Activated CD4-positive, alpha-beta T cell treated with anti-CD3 and anti-CD28 coated beads for 24 hours (primary cell): ENCODE data around the gene XAB2.

Experiments used
- DNase-seq, 2 donors: peaks; one replicate each; pipeline ENCODE4 v3.0.0-alpha.2; 2020; ENCODE audit warnings: low read depth in 2 of 2

Gene XAB2

DNA sequence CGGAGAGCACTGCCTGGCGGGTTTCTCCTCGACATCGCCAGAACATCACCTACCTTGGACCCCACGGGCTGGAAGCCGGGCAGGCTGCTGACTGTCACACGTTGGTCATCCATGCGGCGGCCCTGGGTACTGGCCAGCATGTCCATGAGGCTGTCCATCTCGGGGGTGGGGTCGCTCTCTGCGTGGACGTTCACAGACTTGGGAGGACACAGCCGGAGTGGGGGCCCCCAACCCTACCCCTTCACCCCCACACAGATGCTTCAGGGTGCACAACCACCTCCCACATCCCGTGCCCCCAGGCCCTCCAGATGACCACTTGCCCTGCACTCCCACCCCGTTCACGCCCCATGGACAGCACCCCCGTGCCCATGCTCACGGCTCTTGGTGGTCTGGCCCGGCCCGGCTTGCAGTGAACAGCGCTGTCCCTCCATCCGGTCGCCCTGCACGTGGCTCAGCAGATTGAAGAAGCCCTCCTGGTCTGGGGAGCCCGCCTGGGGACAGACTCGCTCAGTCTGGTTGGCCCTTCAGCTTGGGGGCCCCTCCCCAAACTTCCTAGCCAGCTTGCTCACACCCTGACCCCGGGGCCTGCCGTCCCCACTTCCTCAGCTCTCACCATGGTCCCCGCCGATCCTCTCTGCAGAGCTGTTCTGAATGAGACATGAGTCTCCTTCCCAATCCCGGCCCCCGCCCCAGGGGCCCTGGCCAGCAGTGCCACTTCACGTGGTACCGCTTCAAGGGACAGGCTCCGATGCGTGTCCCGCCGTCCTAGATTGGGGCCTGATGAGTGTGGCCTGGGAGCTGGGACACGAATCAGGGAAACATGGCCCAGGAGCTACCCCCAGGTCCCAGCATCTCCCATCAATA lies 3.2 kb upstream of the XAB2 start:
- DNase-seq = no peak

DNA sequence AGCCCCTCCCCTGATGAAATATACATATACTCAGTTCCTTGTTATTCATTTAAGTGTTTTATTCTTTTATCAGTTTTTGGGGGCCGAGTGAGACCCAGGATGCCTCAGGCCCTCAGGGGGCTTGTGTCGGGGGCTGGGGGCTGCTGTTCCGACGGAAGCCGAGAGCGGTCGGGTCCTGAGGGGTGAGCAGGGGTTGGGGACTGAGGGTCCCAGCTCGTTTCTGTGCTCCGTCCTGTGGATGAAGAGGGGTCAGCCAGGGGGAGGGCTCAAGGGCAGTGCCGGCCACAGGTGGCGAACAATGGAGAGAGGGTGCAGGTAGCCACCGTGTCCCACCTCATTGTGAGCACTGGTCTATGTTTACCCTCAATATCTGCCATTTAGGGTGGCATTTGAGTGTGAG lies 2.2 kb upstream of the XAB2 start:
- no peak for DNase-seq

DNA sequence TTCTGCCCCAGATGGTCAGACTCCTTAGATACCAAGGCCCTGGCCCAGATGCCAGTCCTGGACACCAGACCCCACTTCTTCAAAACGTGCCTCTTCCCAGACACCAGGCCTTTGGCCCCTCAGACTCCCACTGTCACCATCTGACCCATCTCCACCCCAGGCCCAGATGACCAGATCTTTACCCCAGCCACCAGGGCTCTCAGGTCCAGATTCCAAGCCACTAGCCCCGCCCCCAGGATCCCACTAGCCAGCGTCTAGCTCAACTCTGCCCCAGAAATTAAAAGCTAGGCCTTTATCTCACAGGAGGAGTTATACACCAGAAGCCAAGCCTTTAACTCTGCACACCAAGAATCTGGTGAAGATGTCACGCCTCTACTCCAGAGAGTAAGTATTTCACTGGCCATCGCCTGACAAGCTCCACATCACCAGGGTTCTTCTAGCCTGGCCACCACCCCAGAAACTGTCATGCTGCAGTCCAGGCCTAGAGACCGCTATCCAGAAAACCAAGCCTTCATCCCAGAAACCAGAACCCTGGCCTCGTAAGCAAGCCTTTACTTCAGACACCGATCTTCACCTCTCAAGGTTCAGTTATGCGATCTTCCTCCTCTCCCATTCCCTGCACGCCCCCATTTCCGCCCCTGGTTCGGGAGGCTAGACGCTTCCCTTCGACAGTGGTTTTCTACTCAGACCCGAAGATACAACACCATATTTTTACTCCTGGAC lies 595 bp downstream of the XAB2 start:
- no peak for DNase-seq

DNA sequence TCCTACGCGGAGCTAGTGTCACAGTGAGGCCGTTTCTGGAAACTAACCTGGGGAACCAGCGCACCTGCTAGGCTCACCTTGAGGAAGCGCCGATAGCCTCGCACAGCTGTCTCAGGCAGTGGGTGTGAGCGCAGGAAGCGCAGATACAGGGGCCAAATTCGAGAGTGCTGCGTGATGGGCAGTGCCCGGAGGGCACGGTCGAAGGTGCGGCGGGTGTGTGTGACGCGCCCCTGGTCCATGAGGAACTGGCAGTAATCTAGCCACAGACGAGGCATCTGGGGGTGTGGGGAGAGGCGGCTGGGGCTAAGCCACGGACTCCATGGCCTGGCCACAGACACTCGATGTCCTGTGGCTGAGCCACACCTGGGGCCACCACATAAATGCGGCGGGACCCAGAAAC lies 2.2 kb downstream of the XAB2 start:
- no peak for DNase-seq

DNA sequence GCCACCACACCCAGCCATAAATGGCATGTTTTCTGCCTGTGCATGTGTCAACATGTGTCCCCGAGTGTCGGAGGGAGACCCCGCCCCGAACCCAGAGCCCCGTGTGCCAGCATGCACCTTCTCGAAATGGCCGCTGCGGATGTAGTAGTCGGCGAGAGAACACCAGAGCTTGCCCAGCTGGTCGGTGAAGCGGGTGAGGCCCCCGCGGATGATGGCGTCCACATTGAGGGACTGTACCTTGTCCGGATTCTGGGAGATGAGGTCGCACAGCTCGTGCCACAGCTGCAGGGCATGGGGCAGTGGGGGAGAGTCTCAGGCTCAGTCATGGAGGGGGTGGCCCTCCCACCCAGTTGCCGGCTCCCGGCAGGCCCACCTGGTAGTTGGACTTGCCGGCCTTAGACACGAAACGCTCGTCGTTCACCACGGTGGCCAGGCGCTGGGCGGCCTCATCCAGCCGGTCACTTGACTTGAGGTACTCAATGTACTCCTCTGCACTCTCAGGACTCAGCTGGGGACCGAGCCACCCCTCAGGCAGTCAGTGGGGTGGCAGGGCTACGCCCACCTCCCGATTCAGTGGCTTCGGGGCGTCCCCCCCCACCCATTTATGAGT lies 3.5 kb downstream of the XAB2 start:
- no peak for DNase-seq

DNA sequence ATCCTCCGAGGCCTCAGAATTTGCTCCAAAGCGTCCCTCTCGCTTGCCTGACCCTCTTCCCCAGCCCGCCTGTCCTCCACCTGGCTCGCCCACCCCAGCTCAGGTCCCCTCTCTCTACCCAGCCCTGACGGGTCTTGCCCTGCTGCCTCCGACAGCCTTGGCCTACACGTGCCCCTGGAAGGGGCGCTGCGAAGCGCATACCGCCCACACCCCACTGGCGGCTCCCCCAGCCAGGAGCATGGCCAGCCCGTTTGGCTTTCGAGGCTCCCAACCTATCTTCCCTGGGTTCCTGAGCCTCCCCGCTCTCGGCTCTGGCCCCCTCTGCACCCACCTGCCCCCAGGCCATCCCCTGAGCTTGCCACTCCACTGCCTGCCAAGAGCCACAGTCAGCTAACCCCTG lies 4.5 kb downstream of the XAB2 start:
- DNase-seq = no peak

DNA sequence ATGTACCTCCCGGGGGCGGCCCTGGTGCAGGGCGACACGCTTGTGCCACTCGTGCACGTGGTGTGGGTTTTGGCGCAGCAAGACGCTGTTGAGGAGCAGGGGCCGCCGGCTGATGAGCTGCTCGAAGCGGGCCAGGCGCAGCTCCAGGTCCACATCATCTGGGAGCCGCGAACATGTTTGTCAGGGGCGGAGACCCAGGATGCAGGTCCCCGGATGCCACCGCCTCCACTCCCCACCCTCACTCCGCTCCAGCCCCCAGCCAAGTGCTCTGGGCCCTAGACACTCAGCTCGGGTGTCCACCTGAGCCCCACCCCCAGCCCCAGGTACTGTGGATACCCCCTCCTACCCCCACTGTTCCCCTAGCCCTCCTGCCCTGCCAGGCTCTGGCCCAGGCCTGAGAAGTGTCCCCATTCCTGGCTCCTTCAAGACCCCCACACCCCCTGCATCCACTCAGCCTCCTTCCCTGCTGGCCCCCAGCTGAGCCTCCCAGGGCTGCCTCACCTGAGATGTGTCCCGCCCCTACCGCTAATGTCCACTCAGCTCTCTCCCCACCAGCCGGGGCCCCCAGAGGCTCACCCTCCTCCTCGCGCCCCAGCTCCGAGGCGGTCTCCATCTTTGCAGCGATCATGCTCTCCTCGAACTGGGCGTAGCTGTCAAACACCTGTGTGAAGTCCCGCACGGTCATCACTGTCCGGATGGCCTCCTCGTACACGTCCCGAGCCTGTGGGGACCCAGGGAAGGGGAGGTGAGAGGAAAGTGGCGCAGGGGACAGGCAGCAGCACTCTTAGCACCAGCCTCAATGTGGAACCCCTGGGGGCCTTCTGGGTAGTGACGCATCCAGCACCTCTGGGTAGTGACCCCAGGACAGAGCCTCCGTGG lies 5.4 kb downstream of the XAB2 start:
- DNase-seq = no peak

DNA sequence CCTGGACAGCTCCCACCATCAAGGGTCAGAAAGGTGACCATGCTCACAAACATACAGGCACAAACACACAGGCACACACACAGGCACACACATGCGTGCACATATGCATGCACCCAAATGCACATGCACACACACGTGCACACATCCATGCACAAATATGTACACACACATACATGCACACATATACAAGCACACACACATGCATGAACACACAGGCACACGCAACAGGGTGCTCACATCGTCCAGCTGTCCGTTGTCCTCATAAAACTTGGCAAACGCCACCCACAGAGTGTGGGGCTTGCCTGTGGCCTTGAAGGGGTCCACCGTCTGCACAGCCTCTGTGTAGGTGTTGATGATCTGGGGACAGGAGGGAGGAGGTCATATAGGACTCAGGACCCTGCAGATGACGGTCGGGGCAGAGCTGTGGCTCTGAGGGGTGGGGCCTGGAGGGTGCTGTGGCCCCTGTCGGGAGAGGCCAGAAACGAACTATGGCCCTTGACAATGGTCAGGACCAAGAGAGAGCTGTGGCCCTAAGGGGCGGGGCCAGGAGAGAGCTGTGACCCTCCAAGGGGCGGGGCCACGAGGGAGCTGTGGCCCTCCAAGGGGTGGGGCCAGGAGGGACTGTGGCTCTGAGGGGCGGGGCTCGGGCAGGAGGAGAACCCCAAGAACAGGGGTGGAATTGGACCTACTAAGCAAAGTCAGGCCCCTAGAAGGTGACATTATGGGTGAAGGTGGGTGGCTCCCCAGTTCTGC lies 6.2 kb downstream of the XAB2 start:
- DNase-seq = no peak

DNA sequence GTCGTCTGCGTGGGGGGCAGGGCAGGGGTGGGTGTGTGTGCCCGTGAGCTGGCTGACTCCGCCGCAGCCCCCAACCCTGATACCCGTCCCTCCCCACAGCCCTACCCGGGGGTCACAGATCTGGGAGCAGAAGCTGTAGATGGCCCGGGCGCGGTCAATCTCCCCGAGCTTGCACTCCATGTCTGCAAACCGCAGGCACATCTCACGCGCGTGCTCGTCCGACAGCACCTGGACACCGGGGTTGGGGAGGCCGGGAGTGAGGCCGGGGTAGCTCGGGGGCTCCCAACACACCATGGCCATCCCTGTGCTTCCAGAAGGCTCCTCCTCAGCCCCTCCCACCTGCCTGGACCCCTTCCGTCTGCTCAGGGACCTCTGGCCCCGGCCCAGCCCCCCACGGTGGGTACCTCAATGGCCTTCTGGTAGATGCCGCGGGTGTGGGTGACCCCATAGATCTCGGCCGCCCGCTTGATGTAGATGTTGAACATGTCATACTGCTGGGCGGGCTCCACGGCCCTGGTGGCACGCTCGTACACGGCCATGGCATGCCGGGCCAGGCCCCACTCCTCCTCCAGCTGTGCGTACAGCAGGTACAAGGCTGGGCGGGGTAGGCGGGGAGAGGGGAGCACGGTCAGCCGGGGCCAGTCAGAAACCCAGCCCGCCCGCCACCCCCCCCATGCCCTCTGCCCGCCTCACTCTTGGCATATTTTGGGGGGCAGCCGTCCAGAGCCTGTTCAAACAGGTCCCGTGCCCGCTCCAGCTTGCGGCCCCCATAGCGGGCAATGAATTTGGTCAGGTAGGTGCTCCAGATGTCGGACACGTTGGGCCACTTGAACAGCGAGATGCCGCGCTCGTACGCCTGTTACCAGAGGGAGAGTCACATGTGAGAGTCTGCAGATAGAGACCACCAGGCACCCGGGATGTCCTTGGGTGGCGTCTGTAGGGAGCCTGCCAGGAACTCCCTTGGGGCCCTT lies 8.6 kb downstream of the XAB2 start:
- no peak for DNase-seq

DNA sequence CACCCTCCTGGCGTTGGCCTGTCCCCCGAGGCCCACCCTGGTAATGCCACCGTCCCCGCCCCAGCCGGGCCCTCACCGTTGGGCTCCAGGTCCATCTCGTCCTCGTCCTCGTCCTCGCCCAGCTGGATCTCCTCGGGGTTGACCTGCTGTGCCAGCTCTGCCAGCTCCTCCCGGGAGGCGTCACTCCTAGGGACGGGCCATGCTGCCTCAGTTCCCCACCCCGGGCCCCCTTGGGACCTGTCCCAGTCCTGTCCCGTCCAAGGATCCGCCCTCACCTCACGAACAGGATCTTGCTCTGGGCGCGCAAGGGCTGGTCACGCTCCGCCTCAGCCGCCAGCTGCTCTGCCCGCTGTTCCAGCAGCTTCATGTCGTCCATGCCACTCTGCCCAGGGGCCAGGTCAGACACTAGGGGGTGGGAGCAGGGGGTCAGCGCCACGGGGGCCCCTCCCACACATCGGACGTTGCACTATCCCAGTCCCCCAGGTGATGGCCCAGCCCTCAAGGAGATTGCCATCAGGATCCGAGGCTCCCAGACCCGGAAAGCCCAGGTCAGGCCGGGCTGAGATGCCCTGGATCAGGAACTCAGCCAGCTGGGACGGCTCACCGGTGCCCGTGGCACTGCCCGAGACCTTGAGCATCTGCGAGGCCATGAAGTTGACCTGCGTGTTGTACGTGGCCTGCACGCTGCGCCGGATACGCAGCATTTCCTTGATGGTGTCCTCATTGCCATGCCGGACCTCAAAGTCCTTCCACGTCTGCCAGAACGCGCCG lies 9.5 kb downstream of the XAB2 start:
- DNase-seq = no peak

DNA sequence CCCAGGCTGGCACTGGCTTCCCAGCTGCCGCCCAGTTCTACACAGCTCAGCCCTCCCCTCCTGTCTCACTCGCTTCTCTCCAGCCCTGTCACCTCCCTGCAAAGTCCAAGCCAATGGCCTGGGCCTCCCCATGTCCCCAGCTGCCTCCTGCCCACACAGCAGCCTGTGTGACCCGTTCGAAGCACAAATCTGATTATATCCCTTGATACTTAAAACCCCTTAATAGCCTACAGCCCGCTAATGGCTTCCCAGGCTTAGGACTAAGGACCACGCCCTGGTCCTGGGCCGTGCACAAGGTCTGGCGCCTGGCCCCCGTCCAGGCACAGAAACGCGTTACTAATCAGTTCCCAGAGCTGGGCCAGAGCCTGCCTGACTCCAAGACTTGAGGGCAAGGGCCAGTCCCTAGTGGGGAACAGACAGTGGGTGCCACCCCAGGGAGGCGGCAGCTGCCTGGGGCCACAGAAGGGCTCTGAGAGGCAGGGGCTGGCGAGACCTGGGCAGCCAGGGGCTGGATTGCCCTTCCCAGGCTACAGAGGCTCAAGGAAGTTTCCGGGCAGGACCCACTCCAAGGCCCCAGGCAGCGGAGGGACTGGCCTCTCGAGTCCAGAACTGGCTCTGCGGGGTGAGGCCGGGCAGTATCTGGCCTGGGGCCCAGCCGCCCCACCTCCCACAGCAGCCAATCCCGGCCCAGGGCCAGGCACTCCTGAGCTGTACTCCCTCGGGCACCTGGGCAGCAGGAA lies 10.4 kb downstream of the XAB2 start:
- no peak for DNase-seq

DNA sequence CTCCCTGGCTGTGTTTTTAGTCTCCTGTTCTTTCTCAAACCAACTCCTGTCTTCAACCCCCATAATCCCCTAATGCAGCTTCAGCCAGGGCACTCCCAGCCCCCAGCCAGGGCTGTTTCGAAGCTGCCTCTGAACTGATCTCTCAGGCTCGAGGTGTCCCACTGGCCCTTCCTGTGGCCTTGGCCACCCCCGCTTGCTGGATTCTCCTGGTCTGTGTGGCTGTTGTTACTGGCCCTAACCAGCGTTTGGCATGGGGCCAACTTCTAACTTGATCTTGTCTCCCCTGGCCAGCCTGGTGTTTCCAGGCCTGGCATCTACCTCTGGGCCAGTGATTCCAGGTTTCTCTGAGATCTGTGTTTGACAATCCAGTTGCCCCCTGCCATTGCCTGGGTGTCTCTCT lies 11.0 kb downstream of the XAB2 start:
- no peak for DNase-seq

DNA sequence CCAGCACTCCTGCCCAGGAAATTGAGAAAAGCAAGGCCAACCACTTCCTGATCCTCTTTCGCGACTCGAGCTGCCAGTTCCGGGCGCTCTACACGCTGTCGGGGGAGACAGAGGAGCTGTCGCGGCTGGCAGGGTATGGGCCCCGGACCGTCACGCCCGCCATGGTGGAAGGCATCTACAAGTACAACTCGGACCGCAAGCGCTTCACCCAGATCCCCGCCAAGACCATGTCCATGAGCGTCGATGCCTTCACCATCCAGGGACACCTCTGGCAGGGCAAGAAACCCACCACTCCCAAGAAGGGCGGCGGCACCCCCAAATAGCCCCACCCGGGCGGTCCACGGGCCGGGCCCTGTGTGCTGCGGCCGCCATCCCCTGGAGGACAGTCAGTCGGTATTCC lies 11.6 kb downstream of the XAB2 start:
- DNase-seq = no peak

DNA sequence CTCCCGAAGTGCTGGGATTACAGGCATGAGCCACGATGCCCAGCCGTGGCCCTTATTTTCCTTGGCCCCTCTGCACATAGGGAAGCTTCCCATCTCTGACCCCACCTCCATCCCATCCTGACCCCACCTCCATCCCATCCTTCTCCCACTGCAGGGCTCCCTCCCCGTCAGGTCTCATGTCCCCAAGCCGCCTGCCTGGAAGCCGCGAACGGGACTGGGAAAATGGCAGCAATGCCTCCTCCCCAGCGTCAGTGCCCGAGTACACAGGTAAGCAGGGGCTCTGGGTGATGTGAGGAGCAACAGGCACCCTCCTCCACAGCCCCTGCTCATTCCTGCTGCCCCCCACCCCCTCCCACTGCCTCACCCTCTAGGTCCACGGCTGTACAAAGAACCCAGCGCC lies 12.2 kb downstream of the XAB2 start:
- no peak for DNase-seq

DNA sequence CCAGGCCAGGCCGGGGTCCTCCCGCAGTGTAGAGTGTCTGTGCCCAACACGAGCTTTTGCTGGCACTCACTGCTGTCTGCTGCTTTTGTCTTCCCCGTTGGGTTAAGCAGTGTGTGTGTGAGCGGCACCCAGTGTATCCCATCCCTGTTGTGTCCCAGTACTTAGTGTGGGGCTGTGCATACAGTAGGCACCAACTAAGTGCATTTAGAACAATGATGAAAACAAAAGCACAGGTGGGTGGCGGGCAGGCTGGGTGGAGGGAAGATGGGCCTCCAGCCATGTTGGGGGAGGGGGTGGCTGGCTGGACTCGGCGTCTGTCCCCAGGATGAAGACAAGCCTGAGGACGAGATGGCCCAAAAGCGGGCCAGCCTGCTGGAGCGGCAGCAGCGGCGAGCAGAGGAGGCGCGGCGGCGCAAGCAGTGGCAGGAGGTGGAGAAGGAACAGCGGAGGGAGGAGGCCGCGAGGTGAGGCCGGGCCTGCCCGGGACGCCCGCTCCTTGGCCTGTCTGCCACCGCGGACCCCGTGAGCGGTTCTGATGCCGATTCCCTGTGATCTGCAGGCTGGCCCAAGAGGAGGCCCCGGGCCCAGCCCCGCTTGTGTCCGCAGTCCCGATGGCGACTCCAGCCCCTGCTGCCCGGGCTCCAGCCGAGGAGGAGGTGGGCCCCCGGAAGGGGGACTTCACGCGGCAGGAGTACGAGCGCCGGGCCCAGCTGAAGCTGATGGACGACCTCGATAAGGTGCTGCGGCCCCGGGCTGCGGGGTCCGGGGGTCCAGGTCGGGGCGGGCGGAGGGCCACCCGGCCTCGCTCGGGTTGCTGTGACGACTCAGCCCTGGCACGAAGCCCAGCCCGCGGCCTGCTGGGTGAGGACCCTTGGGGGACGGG lies 14.2 kb downstream of the XAB2 start:
- DNase-seq = no peak

DNA sequence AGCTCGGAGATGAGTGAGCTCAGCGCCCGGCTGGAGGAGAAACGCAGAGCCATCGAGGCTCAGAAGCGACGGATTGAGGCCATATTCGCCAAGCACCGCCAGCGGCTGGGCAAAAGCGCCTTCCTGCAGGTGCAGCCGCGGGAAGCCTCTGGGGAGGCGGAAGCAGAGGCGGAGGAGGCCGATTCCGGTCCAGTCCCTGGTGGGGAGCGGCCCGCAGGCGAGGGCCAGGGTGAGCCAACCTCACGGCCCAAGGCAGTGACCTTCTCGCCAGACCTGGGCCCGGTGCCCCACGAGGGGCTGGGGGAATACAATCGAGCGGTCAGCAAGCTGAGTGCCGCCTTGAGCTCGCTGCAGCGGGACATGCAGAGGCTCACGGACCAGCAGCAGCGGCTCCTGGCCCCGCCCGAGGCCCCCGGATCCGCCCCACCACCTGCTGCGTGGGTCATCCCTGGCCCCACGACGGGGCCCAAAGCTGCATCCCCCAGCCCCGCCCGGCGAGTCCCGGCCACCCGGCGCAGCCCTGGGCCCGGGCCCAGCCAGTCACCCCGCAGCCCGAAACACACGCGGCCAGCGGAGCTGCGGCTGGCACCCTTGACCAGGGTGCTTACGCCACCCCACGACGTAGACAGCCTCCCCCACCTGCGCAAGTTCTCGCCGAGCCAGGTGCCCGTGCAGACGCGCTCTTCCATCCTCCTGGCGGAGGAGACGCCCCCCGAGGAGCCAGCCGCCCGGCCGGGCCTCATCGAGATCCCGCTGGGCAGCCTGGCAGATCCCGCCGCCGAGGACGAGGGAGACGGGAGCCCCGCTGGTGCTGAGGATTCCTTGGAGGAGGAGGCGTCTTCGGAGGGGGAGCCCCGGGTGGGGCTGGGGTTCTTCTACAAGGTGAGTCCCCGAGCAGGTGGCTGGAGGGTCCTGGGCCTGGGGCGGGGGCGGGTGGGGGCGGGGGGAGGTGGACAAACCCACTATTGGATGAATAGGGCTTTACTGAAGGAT lies 16.8 kb downstream of the XAB2 start:
- no peak for DNase-seq
